ENCODE data around the gene ADAP1.
"Not testable (repeated sequence)": the region's sequence is repeated elsewhere in the genome, so short reads cannot be mapped to it uniquely, and the experiment has no call there.

ADAP1 gene

DNA sequence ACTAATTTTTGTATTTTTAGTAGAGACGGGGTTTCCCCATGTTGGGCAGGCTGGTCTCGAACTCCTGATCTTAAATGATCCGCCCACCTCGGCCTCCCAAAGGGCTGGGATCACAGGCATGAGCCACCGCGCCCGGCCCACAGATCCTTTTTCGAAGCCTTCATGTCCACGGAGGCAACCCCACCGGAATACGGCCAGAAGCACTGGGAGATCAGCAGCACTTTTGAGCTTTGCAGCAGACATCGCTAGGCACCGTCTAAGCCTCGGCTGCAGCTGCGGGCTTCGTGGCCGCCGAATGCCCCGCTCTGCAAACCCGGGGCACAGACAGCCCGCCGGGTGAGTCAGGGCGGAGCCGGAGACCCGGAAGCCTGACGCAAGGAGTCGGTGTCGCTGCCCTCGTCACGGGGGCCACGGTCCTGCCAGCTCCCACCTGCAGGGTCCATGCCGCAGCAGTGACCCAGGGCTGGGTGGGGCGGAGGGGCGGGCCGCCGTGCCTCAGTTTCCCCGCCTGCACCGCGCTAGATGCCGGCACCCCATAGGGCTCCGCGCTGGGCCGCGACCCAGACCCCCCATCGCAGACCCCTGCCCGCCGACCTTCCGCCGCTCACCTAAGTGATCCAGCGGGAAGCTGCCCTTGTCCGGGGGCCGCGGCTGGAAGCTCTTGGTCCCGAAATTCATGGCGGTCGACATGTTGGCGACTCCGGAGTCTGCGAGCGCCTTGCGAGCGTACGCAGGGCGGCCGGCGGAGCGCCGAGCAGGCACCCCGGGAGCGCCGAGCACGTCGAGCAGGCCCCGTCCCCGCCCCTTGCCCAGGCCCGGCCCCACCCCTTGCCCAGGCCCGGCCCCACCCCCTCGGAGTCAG lies 20.6 kb upstream of the ADAP1 start, which contains the start of gene COX19:
TSS of gene COX19 (minus strand) at position 730 of the 862 bp plus-strand sequence. CDS start at position 690, 40 bp downstream.
- DNase-seq: peak; percentile 94
- peak; percentile 96 for ATAC-seq

DNA sequence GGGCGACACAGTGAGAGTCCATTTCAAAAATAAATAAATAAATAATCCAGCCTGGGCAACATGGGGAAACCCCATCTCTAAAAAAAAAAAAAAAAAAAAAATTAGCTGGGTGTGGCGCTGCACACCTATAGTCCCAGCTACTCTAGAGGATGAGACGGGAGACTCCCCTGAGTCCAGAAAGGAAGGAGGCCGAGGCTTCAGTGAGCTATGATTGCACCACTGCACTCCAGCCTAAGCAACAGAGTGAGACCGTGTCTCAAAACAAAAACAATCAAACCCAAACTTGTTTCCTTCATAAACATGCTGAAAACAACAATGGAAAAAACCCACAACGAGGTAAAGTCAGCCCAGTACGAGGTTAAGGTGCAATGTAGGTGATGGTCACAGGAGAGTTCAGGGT lies 19.7 kb upstream of the ADAP1 start:
- ATAC-seq: no peak

DNA sequence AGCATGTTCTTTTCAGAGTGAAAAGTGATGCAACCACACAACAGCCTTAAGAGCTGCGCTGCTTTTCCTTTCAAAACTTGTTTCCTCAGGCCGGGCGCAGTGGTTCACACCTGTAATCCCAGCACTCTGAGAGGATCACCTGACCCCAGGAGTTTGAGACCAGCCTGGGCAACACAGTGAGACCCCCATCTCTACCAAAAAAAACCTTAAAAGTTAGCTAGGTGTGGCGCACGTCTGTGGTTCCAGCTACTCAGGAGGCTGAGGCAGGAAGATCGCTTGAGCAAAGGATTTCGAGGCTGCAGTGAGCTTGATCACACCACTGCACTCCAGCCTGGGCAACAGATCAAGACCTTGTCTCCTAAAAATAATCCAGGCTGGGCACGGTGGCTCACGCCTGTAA lies 18.8 kb upstream of the ADAP1 start:
- ATAC-seq (no peak), DNase-seq (no peak)

More for the DNA sequence above, 19.7 kb upstream of the ADAP1 start:
- DNase-seq: no peak

DNA sequence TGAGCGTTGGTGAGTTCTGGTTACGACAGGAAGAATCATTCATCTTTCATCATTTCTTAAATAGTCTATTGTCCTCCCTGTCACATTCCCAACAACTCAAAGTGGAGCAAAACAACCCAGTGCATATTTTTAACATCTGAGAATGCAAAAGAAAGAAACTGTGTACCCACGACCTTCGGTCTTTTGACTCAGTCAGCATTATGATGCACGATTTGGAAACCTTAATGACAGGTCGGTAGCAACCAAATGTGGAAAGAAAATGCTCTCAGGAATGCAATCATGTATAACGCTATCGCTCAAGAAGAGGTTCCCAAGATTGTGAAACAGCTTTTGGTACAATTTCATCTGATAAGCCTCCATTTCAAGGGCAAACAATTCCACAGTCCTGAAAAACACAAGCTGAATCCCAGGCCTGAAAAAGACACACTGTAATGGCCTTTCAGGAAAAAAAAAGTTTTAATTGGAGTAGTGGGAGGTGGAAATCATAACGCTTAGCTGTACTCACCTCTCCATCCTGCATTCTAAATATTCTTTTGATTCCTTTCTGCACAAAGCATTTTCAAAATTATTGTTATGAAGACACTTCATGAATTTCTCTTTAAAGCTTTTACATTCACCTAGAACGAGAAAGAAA lies 18.3 kb upstream of the ADAP1 start:
- no peak for ATAC-seq
- no peak for DNase-seq

DNA sequence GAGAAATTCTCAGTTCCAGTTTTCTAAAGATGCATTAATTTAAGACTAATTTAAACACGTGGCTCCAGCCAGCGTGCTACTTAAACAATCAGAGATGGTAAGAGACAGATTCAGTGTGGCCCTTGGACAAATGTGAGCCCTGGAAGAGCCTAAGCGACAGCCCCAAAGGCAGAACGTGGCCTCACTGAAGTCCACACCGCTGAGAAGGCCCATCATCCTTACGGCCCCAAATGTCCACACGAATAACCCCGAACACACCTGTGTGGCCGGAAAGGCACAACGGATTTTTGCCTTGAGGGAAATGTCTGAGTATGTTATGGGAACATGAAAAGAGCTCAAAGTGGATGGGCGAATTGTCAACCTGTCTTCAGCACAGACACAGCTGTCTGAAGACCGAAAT lies 17.6 kb upstream of the ADAP1 start:
- ATAC-seq (no peak), DNase-seq (no peak)

DNA sequence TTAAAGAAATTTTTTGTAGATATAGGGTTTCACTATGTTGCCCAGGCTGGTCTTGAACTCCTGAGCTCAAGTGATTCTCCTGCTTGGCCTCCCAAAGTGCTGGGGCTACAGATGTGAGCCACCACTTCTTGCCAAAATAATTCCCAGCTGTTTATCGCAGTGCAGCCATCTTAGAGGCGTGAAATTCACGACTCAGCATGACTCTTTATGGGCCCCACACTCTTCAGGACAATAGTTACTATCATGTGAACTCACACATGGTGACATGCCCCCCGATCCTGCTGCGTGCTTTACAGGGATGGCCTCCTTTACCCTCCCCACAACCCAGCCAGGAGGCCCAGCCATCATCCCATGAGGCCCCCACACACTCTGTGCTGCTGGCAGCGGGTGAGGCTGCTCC lies 16.3 kb upstream of the ADAP1 start:
- no peak for ATAC-seq

DNA sequence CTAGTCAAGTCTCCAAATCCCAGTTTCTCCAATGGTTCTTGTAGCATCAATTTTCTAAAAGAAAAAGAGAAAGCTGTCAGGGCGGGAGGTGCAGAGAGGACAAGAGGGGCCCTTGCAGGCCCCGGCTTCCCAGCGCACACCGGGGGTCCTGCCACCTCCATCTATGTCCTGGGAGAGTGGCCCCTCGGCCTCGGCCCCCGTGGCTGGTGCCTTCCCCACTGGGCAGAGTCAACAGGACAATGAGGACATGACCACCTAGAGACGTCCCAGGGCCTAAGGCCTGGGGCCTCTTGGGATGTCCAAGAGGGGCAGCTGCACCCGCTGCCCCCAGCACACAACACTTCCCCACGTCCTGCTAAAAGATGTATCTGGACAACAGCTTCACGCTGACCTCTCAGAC lies 14.9 kb upstream of the ADAP1 start:
- DNase-seq: no peak
- ATAC-seq: no peak

More for the DNA sequence above, 16.3 kb upstream of the ADAP1 start:
- no peak for DNase-seq

DNA sequence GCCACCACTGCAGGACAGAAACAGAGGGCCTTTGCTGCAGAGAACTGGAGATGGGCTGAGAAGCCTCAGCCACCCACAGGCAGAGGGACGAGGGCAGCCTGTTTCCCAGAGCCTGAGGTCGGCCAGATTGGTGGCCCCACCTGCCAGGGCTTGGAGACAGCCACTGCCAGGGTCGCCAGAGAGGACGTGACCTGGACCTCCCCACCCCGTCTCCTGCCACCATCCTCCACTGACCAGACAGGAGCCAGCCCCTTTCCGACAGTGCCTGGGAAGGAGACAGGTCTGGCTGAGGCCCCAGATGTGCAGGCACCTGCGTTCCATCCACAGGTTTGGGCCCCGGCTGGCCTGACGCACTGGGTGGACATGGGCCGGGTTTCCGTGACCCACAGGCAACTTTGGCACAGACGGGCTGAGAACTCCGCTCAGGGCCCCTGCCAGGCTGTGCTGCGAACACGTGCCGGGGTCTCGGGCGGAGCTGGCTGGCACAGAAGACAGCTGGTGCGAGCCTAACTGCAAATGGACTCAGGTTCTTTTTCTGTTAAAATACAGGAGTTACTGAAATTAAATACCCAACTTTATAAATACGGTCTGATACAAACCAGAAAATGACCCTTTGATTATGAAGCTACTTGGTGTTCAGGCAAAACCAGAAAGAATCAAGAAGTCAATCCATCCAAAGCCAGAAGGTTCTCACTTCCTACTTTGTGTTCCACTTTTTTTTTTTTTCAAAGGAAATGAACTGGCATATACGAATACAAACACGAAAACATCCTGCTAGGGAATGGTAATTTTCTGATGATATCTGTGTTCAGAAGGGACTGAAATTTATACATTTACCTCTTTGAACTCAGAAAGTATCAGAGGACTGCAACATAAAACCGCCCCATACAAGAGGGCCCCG lies 14.0 kb upstream of the ADAP1 start:
- no peak for DNase-seq
- no peak for ATAC-seq

DNA sequence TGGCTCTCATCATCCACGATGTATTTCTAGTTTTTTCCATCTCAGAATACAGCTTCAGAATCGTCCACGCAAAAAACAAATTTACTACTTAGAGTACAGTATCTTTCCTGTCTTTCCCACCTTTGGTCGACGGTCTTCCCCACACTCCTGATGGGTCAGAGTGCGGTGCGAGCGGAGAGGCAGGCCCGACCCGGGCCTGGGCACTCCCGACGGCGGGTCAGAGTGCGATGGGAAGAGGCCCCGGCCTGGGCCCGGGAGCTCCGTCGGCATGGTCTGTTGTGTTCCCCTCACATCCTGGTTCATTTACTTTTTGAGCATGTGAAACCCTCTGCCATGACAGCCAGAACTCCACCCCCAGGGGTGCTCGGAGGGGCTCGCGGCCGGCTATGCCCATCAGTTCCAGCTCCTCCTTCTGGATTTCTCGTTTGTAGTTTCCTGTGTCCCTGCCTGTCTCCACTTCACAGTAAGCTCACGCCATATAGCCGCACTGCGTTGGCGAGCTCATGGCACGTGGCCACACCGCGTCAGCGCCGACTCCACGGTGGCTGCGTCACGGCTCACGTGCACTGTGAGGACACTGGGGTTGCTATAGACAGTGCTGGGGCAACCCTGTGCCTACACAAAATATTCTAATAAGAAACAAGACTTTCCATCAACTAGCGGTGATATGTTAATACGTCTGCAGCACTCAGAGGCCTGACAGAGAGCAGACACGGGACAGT lies 13.0 kb upstream of the ADAP1 start:
- DNase-seq: no peak
- no peak for ATAC-seq

DNA sequence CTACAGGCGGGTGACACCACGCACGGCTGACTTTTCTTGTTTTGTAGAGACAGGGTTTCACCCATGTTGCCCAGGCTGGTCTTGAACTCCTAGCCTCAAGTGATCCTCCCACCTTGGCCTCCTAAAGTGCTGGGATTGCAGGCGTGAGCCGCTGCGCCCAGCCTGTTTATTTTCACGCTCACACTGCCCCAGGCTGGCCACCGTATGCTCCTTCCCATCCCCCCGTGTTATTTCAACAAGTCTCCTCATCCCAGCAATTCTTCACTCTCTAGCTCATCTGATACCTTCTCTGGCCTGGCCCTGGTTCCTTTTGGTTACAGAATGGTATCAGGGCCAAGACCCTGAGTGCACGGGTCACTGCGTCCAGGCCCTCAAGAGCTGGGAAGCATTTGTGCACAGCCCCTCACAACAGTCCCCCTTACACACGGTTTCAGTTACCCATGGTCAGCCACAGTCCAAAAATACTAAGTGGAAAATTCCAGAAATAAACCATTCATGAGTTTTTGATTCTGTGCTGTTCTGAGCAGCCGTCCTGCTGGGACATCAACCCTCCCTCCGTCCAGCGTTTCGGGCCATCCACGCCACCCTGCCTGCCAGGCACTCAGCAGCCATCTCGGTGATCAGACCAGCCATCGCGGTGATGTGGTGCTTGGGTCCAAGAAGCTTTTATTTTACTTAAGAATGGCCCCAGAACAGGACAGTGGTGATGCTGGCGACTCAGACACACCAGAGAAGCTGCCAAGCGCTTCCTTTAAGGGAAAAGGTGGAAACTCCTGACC lies 12.0 kb upstream of the ADAP1 start:
- no peak for ATAC-seq
- DNase-seq: no peak

DNA sequence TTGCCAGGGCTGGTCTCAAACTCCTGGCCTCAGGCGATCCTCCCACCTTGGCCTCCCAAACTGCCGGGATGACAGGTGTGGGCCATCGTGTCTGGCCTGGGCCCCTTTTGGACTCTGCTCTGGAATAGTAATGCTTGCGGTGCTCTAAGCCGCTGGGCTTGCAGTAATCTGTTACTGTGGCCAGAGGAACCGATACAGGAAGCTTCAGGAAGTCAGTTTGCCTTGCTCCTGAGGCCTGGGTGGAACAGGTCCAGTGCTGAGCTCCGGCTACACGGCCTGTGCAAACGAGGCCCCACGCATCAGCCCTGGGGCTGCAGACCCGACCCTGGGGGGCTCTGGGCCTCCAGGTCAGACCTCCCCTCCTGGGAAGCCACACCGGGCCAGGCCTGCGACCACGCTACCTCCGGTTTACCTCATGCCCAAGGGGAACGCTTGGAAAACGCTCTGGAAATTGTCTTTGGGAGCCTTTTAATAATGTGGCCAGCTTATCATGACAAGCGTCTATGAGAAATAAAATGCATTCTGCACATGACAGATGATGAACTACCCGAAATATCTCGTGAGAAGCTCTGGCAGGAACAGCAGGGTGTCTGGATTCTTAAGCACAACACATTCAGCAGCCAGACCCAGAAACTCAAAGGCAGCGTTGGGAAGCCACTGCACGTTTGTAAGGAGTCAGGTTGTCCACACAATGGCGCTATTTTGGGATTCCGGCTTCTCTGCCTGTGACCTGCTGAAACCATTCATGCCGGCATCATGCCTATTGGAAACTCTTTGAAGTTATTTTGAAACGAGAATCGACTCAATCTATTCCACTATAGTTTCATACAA lies 10.1 kb upstream of the ADAP1 start:
- ATAC-seq (no peak), DNase-seq (no peak)

DNA sequence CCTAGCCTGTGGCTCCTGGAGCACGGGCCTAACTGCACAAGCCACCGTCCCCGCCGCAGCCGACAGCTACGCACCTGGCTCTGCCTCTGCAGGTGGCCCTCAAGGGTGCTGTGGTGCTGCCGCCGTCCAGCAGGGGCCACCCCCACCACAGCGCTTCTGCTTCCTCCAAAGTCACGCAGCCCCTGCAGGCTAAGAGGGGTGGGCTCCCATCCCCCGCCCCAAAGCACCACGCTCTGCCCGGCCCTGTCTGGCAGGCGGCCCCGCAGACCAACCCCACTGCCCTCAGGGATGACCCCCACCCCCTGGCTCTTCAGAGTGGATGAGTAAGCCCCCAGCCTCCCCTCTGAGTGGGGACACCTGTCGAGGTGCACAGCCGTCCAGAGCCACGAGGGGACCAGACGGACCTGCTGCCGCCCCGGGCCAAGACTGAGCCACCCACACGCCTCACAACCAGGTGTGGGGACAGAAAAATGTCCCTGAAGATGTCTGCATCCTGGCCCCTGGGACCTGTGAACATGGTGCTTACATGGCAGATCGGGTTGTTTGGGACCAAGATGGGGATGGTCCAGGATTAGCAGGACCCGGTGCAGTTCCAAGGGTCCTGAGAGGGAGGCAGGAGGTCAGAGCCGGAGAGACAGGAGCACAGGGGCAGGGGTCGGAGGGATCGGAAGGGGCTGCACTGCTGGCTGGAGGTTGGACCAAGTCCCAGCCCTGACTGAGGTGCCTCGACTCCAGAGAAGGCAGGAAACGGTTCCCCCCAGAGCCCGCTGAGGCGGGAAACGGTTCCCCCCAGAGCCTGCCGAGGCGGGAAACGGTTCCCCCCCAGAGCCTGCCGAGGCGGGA lies 9.0 kb upstream of the ADAP1 start:
- DNase-seq (peak; percentile 26), ATAC-seq (no peak)

DNA sequence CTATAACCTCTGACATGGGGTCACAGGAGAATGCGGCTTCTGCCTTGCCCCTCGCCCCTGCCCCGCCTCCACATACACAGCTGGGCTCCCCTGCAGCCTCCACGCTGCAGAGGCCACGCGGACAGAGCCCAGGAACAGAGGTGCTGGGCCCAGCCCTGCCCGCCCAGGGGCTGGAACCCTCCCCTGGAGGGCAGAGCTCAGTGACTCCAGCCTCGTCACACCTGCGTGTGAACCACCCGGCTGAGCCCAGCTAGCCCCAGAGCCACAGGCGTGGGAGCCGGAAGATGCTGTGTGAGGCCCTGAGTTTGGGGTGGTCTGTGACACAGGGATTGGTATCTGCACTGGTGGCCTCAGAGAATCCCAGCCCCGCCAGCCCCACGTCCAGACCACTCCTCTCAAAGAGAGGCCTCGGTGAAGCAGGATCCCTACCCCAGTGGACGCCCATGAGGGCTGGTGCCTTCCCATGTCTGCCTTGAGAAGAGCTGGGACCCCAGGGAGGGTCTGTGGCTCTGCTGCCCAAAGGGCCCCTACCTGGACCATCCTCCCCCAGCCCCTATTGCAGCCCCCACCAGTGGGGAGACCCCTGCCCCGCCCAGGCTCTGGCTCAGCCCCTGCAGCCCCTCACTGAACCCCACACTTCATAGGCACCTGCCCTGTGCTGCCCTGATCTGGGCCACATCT lies 8.1 kb upstream of the ADAP1 start:
- no peak for ATAC-seq
- no peak for DNase-seq

DNA sequence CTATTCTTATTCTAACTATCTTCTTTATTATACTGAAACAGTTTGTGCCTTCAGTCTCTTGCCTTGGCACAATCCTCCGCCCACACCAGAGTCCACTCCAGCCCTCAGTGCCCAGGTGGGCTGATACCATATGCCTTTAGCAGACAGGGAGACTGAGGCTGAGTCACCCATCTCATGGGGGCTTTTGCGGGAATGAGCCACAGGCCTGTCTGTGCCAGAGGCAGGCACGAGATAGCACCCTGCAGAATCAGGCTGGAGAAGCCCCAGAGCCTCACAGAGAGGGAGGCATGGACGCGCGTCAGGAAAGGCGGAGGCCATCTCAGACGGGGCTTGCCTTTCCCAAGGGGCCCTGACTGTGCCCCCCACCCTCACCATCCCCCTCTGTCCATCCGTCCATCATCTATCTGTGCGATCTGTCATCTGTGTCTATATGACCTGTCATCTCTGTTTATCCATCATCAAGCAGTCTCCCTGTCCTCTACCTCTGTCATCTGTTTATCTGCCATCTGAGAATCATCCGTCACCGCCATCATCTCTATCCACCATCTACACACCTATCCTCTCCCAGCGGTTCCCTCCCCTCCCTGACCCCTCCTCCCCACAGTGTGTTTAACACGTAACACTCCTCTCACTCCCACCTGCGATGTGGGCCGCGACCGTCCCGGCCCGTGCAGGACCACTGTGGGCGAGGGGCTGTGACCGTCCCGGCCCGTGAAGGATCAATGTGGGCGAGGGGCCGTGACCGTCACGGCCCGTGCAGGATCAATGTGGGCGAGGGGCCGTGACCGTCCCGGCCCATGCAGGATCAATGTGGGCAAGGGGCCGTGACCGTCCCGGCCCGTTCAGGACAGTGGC lies 7.3 kb upstream of the ADAP1 start:
- DNase-seq: no peak
- ATAC-seq: no peak

DNA sequence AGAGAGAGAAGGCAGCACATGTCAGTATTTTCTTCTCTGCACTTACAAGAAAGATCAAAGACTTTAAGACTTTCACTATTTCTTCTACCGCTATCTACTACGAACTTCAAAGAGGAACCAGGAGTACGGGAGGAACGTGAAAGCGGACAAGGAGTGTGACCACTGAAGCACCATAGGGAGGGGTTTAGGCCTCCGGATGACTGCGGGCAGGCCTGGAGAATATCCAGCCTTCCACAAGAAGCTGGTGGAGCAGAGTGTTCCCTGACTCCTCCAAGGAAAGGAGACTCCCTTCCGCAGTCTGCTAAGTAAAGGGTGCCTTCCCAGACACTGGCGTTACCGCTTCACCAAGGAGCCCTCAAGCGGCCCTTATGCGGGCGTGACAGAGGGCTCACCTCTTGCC lies 6.5 kb upstream of the ADAP1 start:
- DNase-seq, ATAC-seq: not testable (repeated sequence)

DNA sequence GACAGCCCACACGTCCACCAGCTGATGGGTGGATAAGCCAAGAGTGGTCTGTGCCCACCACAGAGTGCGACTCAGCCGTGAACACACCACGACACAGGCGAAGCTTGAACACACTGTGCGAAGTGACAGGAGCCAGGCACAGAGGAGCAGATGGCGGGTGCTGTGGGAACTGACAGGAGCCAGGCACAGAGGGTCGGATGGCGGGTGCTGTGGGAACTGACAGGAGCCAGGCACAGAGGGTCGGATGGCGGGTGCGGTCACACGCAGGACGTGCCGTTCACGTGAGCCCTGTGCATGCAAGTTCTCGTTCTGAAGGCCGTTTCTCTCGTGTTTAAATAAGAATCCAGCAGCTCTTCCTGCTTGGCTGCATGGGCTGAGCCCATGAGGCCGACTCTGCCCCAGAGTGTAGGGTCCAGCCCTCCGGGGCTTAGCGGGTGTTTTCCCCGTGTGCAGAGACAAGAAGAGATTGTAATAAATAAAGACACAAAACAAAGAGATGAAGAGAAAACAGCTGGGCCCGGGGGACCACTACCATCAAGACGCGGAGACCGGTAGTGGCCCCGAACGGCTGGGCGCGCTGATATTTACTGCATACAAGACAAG lies 5.9 kb upstream of the ADAP1 start:
- DNase-seq: no peak
- no peak for ATAC-seq

DNA sequence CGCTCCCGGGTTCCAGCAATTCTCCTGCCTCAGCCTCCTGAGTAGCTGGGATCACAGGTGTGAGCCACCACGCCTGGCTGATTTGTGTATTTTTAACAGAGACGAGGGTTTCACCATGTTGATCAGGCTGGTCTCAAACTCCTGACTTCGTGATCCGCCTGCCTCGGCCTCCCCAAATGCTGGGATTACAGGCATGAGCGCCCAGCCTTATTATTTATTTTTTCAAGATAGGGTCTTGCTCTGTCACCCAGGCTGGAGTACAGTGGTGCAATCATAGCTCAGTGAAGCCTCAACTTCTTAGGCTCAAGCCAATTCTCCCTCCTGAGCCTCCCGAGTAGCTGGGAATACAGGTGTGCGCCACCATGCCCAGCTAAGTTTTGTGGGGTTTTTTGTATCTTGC lies 5.3 kb upstream of the ADAP1 start:
- ATAC-seq, DNase-seq: not testable (repeated sequence)

Data from stimulated activated naive CD8-positive, alpha-beta T cell treated with anti-CD3 and anti-CD28 coated beads, Interleukin-15, Interleukin-2, amounts not matched to agents 100 U/mL and 50 U/mL, for 24 hours (primary cell).